GM23338 (cell line): ENCODE measurements around the gene KIF5A. TPM values are rescaled to one million over a fixed set of nuclear protein-coding genes. Genes with fewer than 3 reads are reported as not detected.

Source experiments
- ATAC-seq: fragments of 200-7000 bp; cut with Tn5 transposase; 3 replicates; pipeline ENCODE4 v1.9.1; 2020
- DNase-seq: peaks from one replicate; pipeline ENCODE4 v3.0.0-alpha.2; 2015; ENCODE audit warnings: low spot score
- H2AFZ ChIP-seq: fragments of 200-600 bp; sonication (generic); 2 replicates; pipeline ENCODE4 v1.8.0; 2016; ENCODE audit warnings: antibody characterized with exemption, mild to moderate bottlenecking, moderate library complexity
- H3F3A ChIP-seq: fragments of 200-600 bp; sonication (generic); replicated peaks from 2 replicates; pipeline ENCODE4 v1.8.0; 2017; ENCODE audit warnings: antibody characterized with exemption, mixed run types, low read depth
- H3K27ac ChIP-seq: fragments of 200-600 bp; sonication (generic); 2 replicates; pipeline ENCODE4 v1.6.1; 2016; ENCODE audit warnings: low read depth
- H3K27me3 ChIP-seq: fragments of 200-600 bp; sonication (generic); 2 replicates; pipeline ENCODE4 v1.8.0; 2016; ENCODE audit warnings: mild to moderate bottlenecking, mixed run types, moderate library complexity; ENCODE audit not compliant: insufficient read depth
- H3K36me3 ChIP-seq: fragments of 200-600 bp; sonication (generic); 2 replicates; pipeline ENCODE4 v1.8.0; 2016; ENCODE audit warnings: mild to moderate bottlenecking; ENCODE audit not compliant: insufficient read depth
- H3K4me1 ChIP-seq: fragments of 200-600 bp; sonication (generic); 2 replicates; pipeline ENCODE4 v1.8.0; 2016; ENCODE audit warnings: mild to moderate bottlenecking, moderate library complexity; ENCODE audit not compliant: insufficient read depth
- H3K4me2 ChIP-seq: fragments of 200-600 bp; sonication (generic); 2 replicates; pipeline ENCODE4 v1.7.1; 2017; ENCODE audit warnings: mixed run types
- H3K4me3 ChIP-seq: fragments of 200-600 bp; sonication (generic); 2 replicates; pipeline ENCODE4 v1.6.1; 2016; ENCODE audit warnings: mixed run types
- H3K79me2 ChIP-seq: fragments of 200-600 bp; sonication (generic); replicated peaks from 2 replicates; pipeline ENCODE4 v1.8.0; 2017; ENCODE audit warnings: mild to moderate bottlenecking; ENCODE audit not compliant: insufficient read depth
- H3K9me2 ChIP-seq: fragments of 200-600 bp; sonication (generic); 2 replicates; pipeline ENCODE4 v1.8.0; 2017; ENCODE audit not compliant: insufficient read depth
- H4K20me1 ChIP-seq: fragments of 200-600 bp; sonication (generic); replicated peaks from 2 replicates; pipeline ENCODE4 v1.8.0; 2017; ENCODE audit warnings: mild to moderate bottlenecking; ENCODE audit not compliant: insufficient read depth
- H3K27ac Mint-ChIP-seq: 2 replicates; pipeline ENCODE4 v1.8.0; 2020; ENCODE audit warnings: inconsistent platforms, mild to moderate bottlenecking, moderate library complexity, mixed read lengths
- H3K27me3 Mint-ChIP-seq: 3 replicates; pipeline ENCODE4 v1.8.0; 2022; ENCODE audit warnings: low read depth, mild to moderate bottlenecking, moderate library complexity, mixed read lengths, inconsistent platforms; ENCODE audit not compliant: insufficient read depth, poor library complexity
- H3K36me3 Mint-ChIP-seq: 3 replicates; pipeline ENCODE4 v1.8.0; 2021; ENCODE audit warnings: low read depth, mild to moderate bottlenecking, inconsistent platforms, moderate library complexity, mixed read lengths
- H3K4me1 Mint-ChIP-seq: 3 replicates; pipeline ENCODE4 v1.8.0; 2020; ENCODE audit warnings: mild to moderate bottlenecking, inconsistent platforms, mixed read lengths
- H3K4me3 Mint-ChIP-seq: 3 replicates; pipeline ENCODE4 v1.8.0; 2021; ENCODE audit warnings: moderate library complexity, mild to moderate bottlenecking, inconsistent platforms, mixed read lengths
- H3K9me3 Mint-ChIP-seq: 3 replicates; pipeline ENCODE4 v1.8.0; 2020; ENCODE audit warnings: moderate library complexity, mild to moderate bottlenecking, inconsistent platforms, mixed read lengths
- CREB1 ChIP-seq: fragments of 250-450 bp; sonication (Bioruptor Pico); IDR thresholded peaks from 2 replicates; pipeline ENCODE4 v1.5.0; 2020; ENCODE audit warnings: low read depth, mild to moderate bottlenecking, moderate library complexity
- CTCF ChIP-seq, 2 experiments: fragments of 200-600 bp in 1 of 2; sonication (generic) in 1 of 2; conservative IDR thresholded peaks; 2 replicates each; pipeline versions ENCODE4 v1.5.1 to v1.6.1; 2016 to 2017; ENCODE audit warnings: antibody characterized with exemption in 2 of 2, low read depth in 2 of 2, mild to moderate bottlenecking in 2 of 2, moderate library complexity in 1 of 2
- EZH2 ChIP-seq: fragments of 200-600 bp; sonication (generic); IDR thresholded peaks from one replicate; pipeline ENCODE4 v1.8.0; 2017; ENCODE audit warnings: antibody characterized with exemption, mild to moderate bottlenecking, low read depth; ENCODE audit not compliant: unreplicated experiment
- EZH2phosphoT487 ChIP-seq: fragments of 200-600 bp; sonication (generic); IDR thresholded peaks from one replicate; pipeline ENCODE4 v1.8.1; 2018; ENCODE audit warnings: antibody characterized with exemption; ENCODE audit not compliant: unreplicated experiment
- POLR2AphosphoS5 ChIP-seq: IDR thresholded peaks from 2 replicates; pipeline ENCODE4 v1.6.1; 2016; ENCODE audit warnings: antibody characterized with exemption, low read depth
- REST ChIP-seq: IDR thresholded peaks from one replicate; pipeline ENCODE4 v1.6.1; 2018; ENCODE audit warnings: antibody characterized with exemption; ENCODE audit not compliant: unreplicated experiment
- ZNF114 ChIP-seq: fragments of 250-450 bp; sonication (Bioruptor Pico); IDR thresholded peaks from 2 replicates; pipeline ENCODE4 v1.5.0; 2020; ENCODE audit warnings: mild to moderate bottlenecking, moderate library complexity
- ZNF331 ChIP-seq: fragments of 250-450 bp; sonication (Bioruptor Pico); IDR thresholded peaks from 2 replicates; pipeline ENCODE4 v1.5.0; 2020; ENCODE audit warnings: low read depth, mild to moderate bottlenecking, moderate library complexity
- polyA plus RNA-seq: library from polyadenylated mRNA; unstranded; fragments of >200 nt; fragmentation: Nextera tagmentation; extraction: Ambion mirVana; gene quantifications from 2 replicates; pipeline ENCODE4 v1.2.1, GENCODE V29; 2016
- total RNA-seq: library from RNA; depleted of rRNA; stranded (reverse); fragments of >200 nt; shearing (Covaris generic); gene quantifications from 2 replicates; pipeline ENCODE4 v1.2.3, GENCODE V29; 2014
- TF ChIP-seq, protein P1 (sequence below): IDR thresholded peaks from 2 replicates; pipeline ENCODE4 v1.6.1; 2016; ENCODE audit warnings: antibody characterized with exemption
- TF ChIP-seq, protein P2 (sequence below): fragments of 250-450 bp; sonication (Bioruptor Pico); IDR thresholded peaks from 2 replicates; pipeline ENCODE4 v1.5.0; 2020; ENCODE audit warnings: mild to moderate bottlenecking, moderate library complexity

KIF5A gene
- total and polyA plus RNA-seq, 2 experiments from 2014 or later: 11.1 to 21.3 TPM

DNA sequence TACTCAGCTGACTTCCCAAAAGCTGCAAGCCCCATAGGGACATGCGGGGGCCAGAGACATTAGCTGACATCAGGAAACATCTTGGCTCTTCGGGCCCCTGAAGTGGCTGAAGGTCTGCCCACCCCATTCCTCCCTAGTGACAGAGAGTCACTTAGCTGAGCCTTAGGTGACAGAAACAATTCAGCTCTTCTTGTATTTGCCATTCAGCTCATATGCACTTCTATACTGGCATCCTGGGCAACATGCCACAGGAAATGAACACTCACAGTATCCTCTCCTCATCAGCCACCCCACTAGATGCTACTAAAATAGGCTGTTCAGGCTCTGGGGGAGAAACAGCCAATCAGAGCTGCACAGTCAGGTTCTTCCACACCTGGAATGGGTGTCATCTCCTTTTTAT lies 6.3 kb upstream of the KIF5A start (continued):
- no peak for TF ChIP-seq ZNF114 (CRISPR knock-in tag)
- no peak for TF ChIP-seq CREB1 (CRISPR knock-in tag)
- no peak for TF ChIP-seq POLR2AphosphoS5
- no peak for TF ChIP-seq CTCF (conservative IDR thresholded peaks at IDR 0.05; ENCODE audit: low read depth in 2 of 2)
- TF ChIP-seq, protein P1, sequence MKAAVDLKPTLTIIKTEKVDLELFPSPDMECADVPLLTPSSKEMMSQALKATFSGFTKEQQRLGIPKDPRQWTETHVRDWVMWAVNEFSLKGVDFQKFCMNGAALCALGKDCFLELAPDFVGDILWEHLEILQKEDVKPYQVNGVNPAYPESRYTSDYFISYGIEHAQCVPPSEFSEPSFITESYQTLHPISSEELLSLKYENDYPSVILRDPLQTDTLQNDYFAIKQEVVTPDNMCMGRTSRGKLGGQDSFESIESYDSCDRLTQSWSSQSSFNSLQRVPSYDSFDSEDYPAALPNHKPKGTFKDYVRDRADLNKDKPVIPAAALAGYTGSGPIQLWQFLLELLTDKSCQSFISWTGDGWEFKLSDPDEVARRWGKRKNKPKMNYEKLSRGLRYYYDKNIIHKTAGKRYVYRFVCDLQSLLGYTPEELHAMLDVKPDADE: no peak
- TF ChIP-seq REST: no peak
- TF ChIP-seq EZH2: no peak
- TF ChIP-seq EZH2phosphoT487: no peak

- peaks cover 9% of the 10 kb centered on the region for H3K36me3 Mint-ChIP-seq
- no peaks in the 10 kb centered on the region for H3K9me3 Mint-ChIP-seq
- peak overlapping the region; percentile 96 for H3K4me3 ChIP-seq
- H3F3A ChIP-seq: peaks cover 12% of the 10 kb centered on the region
- H3K4me1 ChIP-seq: peaks cover 20% of the 10 kb centered on the region
- H3K4me2 ChIP-seq: peak overlapping the region; percentile 97
- H3K27ac Mint-ChIP-seq: peak overlapping the region; percentile 94; the same call in 1 of the 2 replicates
- peaks cover 16% of the 10 kb centered on the region; the same call in 1 of the 2 replicates for H4K20me1 ChIP-seq
- no peaks in the 10 kb centered on the region for H3K9me2 ChIP-seq
- DNase-seq: peak; percentile 52
- peaks cover 30% of the 10 kb centered on the region for H3K79me2 ChIP-seq
- ATAC-seq: no peak; the same call in 2 of the 3 replicates
- no peak overlapping the region for H2AFZ ChIP-seq
- H3K27ac ChIP-seq: no peak overlapping the region
- H3K36me3 ChIP-seq: peaks cover 1% of the 10 kb centered on the region; the same call in 1 of the 2 replicates
- H3K4me1 Mint-ChIP-seq: peaks cover 33% of the 10 kb centered on the region
- H3K4me3 Mint-ChIP-seq: peak overlapping the region; percentile 97
- H3K27me3 Mint-ChIP-seq: peaks cover 13% of the 10 kb centered on the region
- H3K27me3 ChIP-seq: peaks cover 14% of the 10 kb centered on the region
- TF ChIP-seq, protein P2, sequence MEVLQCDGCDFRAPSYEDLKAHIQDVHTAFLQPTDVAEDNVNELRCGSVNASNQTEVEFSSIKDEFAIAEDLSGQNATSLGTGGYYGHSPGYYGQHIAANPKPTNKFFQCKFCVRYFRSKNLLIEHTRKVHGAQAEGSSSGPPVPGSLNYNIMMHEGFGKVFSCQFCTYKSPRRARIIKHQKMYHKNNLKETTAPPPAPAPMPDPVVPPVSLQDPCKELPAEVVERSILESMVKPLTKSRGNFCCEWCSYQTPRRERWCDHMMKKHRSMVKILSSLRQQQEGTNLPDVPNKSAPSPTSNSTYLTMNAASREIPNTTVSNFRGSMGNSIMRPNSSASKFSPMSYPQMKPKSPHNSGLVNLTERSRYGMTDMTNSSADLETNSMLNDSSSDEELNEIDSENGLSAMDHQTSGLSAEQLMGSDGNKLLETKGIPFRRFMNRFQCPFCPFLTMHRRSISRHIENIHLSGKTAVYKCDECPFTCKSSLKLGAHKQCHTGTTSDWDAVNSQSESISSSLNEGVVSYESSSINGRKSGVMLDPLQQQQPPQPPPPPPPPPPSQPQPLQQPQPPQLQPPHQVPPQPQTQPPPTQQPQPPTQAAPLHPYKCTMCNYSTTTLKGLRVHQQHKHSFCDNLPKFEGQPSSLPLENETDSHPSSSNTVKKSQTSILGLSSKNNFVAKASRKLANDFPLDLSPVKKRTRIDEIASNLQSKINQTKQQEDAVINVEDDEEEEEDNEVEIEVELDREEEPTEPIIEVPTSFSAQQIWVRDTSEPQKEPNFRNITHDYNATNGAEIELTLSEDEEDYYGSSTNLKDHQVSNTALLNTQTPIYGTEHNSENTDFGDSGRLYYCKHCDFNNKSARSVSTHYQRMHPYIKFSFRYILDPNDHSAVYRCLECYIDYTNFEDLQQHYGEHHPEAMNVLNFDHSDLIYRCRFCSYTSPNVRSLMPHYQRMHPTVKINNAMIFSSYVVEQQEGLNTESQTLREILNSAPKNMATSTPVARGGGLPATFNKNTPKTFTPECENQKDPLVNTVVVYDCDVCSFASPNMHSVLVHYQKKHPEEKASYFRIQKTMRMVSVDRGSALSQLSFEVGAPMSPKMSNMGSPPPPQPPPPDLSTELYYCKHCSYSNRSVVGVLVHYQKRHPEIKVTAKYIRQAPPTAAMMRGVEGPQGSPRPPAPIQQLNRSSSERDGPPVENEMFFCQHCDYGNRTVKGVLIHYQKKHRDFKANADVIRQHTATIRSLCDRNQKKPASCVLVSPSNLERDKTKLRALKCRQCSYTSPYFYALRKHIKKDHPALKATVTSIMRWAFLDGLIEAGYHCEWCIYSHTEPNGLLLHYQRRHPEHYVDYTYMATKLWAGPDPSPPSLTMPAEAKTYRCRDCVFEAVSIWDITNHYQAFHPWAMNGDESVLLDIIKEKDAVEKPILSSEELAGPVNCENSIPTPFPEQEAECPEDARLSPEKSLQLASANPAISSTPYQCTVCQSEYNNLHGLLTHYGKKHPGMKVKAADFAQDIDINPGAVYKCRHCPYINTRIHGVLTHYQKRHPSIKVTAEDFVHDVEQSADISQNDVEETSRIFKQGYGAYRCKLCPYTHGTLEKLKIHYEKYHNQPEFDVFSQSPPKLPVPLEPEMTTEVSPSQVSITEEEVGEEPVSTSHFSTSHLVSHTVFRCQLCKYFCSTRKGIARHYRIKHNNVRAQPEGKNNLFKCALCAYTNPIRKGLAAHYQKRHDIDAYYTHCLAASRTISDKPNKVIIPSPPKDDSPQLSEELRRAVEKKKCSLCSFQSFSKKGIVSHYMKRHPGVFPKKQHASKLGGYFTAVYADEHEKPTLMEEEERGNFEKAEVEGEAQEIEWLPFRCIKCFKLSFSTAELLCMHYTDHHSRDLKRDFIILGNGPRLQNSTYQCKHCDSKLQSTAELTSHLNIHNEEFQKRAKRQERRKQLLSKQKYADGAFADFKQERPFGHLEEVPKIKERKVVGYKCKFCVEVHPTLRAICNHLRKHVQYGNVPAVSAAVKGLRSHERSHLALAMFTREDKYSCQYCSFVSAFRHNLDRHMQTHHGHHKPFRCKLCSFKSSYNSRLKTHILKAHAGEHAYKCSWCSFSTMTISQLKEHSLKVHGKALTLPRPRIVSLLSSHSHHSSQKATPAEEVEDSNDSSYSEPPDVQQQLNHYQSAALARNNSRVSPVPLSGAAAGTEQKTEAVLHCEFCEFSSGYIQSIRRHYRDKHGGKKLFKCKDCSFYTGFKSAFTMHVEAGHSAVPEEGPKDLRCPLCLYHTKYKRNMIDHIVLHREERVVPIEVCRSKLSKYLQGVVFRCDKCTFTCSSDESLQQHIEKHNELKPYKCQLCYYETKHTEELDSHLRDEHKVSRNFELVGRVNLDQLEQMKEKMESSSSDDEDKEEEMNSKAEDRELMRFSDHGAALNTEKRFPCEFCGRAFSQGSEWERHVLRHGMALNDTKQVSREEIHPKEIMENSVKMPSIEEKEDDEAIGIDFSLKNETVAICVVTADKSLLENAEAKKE (CRISPR knock-in tag): no peak
- TF ChIP-seq ZNF331 (CRISPR knock-in tag) (no peak), CREB1 (CRISPR knock-in tag) (no peak)
Observed at GRCh38 chr12:57545809-57546437, 3.9 kb upstream of the KIF5A start.
